ENCODE results near the gene GRIP1.

GRIP1 gene

DNA sequence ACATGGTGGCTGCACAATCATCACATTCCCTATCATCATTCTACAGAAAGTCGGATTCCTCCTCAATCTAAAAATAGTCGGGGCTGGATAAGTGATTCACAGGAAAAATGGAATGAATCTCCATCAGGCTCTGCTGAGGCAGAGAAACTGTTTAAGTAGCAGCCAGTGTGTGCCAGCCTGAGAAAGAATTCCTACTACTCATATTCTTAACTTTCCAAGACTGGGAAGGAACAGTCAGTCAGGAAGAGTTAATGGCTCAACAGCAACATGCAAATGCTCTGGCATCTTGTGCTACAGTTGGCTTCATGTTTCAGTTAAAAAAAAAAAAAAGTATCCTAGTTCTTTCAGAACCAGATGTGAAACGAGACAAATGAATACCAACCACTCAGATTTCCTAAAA, 187.0 kb downstream of the GRIP1 start:
- in situ Hi-C loops (cut with MboI; ENCODE audit: low sequenced_read_pairs) = no loop called here

GRCh38 chr12:66482351-66483203, 196.3 kb downstream of the GRIP1 start:
- in situ Hi-C loops (cut with MboI; ENCODE audit: low sequenced_read_pairs) = no loop called here

GRCh38 chr12:66467932-66468331, 210.9 kb downstream of the GRIP1 start:
- in situ Hi-C loops (cut with MboI; ENCODE audit: low sequenced_read_pairs) = no loop called here

DNA sequence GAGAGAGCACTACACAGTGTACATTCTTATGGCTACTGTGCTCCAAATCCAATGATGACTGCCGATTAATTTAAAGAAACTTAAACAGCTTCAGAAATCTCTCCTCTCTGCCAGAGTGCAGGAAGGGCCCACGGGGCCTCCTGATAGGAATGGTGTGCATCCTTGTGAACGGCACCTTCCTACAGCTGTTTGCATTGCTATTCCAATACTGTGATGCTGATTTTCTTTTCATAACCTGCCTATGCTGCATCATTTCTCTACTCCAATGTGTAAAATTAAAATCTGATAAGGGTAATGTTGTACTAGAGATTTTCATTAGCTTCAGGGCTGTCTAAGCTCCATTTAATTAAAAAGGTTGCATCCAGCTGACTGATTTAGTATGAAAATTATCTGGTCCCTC, 217.5 kb downstream of the GRIP1 start:
- in situ Hi-C loops (cut with MboI; ENCODE audit: low sequenced_read_pairs) = no loop called here

- in situ Hi-C loops (cut with MboI; ENCODE audit: low sequenced_read_pairs) = no loop called here
These were observed 218.9 kb downstream of the GRIP1 start for GRCh38 chr12:66459944-66460482.

- in situ Hi-C loops (cut with MboI; ENCODE audit: low sequenced_read_pairs) = no loop called here
These were observed 222.3 kb downstream of the GRIP1 start for GRCh38 chr12:66456612-66457011.

DNA sequence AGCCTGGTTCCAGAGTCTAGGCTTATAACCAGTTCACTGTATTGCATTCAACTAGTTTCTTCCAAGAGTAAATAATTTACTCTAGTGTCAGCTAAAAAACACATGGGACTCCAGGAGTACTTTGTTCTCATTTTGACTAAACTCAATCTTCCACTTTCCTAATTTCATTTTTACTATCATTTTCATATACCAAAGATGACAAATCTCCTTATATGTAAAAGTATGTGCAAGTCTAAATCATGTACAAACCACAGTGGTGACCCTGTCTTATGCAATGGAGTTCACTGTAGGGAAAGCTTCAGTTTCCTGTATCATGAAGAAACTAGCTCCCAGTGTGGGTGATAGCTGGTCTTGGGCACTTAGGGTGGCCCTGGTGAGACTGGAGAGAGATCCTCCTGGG, 225.0 kb downstream of the GRIP1 start:
- in situ Hi-C loops (cut with MboI; ENCODE audit: low sequenced_read_pairs) = no loop called here

DNA sequence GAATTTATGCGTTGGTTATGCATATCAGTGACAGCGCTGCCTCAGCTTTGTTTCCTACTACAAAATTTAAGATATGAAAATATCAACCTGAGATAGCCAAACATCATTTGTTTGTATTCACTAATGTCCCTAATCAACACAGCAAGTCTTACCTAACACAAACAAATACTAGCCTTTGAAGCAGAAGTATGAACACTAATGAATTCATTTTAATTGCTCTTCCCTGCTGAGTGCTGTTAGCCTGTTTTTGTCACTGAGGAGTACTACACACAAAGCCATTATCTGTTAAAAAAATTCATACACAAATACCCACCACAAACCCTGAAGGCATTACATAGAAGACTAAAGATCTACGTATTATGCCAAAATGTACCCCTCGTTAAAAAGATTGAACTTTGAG, 225.8 kb downstream of the GRIP1 start:
- in situ Hi-C loops (cut with MboI; ENCODE audit: low sequenced_read_pairs) = no loop called here

- in situ Hi-C loops (cut with MboI; ENCODE audit: low sequenced_read_pairs) = no loop called here
These were observed 229.3 kb downstream of the GRIP1 start for GRCh38 chr12:66449531-66449930.

DNA sequence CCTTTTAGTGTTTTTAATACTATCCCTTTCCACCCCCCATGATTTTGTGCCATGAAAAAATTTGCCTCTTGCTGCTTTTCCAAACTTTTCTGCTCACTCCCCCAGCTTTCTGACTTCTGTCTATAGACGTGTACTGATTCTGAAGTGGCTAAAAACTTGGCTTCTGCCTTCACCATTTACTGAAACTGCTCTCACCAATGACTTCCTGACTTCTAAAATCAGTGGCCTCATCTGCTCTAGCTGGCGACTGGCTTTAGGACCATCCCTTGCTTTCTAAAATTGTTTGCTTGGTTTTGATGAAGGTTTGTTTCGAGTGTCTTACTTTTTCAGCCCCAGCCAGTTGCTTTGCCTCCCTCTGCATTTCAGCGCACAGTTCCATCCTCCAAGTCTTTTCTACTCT, 231.2 kb downstream of the GRIP1 start:
- in situ Hi-C loops (cut with MboI; ENCODE audit: low sequenced_read_pairs) = no loop called here

- in situ Hi-C loops (cut with MboI; ENCODE audit: low sequenced_read_pairs) = no loop called here
These were observed 232.6 kb downstream of the GRIP1 start for GRCh38 chr12:66446276-66446675.

DNA sequence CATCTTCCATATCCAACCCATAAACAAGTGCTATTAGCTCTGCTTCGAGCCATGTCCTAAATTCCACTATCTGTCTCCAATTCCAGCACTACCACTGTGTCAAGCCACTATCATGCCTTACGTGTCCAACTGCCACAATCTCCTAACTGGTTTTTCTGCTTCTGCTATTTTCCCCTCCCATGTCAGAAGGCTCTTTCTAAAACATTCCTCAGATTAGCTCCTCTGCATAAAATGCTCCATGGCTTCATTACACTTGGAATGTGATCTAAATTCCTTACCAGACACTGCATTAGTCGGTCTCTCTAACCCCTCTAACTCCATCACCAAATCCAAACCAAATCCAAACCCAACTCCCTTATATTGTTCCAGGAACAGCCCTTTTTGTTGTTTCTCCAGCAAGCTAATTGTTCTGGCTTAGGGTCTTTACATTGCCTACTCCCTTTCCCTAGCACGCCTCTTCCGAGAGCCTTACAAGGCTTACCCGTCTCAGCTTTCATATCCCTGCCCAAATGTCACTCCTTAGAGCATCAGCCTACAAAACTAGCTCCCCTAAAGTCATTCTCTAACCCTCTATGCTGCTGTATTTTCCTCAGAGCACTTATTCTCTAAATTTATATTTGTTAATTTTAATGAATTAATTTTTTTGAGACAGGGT, 236.8 kb downstream of the GRIP1 start:
- in situ Hi-C loops (cut with MboI; ENCODE audit: low sequenced_read_pairs) = no loop called here

- in situ Hi-C loops (cut with MboI; ENCODE audit: low sequenced_read_pairs) = no loop called here
These were observed 240.3 kb downstream of the GRIP1 start for GRCh38 chr12:66438601-66439000.

DNA sequence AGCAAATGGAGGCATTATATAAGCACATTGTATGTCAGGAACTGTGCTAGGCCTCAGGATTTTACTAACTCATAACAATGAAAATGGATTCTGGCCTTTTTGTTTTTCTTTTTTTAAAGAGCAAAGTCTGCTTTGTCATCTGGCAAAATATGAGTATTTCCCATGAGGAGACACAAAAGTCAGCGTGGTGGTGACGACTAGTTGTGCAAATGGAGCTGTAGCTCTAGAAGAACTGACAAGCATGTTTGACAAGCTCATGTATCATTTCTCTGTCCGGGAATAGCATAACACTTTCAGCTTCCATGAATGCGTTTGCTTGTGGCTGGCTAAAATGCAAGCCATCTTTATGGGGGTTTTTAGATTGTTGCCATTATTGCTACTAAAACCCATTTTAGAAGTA, 248.8 kb downstream of the GRIP1 start:
- in situ Hi-C loops (cut with MboI; ENCODE audit: low sequenced_read_pairs) = no loop called here

- in situ Hi-C loops (cut with MboI; ENCODE audit: low sequenced_read_pairs) = no loop called here
These were observed 250.0 kb downstream of the GRIP1 start for GRCh38 chr12:66428870-66429269.

DNA sequence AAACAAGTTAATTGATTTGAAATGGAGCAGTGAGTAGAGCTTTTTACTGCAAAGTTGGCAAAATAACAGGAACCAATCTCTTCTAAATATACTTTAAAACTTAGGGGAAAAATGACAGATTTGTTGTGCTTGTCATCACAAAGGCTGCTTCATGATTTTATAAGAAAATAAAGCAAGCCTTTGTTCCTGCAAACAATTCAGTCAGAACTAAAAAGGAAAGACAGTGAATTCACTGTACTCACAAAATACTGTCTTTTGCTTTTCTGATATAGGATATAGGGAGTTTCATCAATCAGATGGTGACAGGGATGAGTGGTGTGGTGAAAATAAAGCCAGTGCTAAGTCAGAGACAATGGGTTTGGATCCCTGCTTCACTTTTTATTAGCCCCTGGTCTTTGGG, 250.6 kb downstream of the GRIP1 start:
- in situ Hi-C loops (cut with MboI; ENCODE audit: low sequenced_read_pairs) = no loop called here

DNA sequence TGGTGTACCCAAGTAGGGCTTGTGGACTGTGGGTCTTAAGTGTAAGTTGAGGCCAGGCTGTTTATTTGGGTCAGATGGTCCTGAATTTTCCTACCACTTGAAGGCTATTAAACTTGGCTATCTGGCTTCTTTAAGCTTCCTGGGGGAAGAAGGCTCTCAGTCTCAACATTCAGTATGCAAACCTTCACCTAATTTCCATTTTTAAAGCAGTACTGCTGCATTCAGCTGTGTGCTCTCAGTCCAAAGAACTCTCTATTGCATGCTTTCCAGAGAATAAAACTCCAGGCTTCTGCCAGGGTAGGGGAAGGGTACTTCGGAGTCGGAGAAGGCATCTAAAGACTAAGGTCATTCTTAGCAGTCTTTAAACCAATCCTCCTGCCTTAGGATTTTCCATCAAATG, 252.2 kb downstream of the GRIP1 start:
- in situ Hi-C loops (cut with MboI; ENCODE audit: low sequenced_read_pairs) = no loop called here

- in situ Hi-C loops (cut with MboI; ENCODE audit: low sequenced_read_pairs) = no loop called here
These were observed 255.6 kb downstream of the GRIP1 start for GRCh38 chr12:66423266-66423665.

DNA sequence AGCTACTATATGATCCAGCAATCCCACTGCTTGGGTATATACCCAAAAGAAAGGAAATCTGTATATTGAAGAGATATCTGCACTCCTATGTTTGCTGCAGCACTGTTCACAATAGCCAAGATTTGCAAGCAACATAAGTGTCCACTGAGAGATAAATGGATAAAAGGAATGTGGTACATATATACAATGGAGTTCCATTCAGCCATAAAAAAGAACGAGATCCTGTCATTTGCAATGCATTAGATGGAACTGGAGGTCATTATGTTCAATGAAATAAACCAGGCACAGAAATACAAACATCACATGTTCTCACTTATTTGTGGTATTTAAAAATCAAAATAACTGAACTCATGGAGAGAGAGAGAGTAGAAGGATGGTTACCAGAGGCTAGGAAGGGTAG, 260.0 kb downstream of the GRIP1 start:
- in situ Hi-C loops (cut with MboI; ENCODE audit: low sequenced_read_pairs) = no loop called here

DNA sequence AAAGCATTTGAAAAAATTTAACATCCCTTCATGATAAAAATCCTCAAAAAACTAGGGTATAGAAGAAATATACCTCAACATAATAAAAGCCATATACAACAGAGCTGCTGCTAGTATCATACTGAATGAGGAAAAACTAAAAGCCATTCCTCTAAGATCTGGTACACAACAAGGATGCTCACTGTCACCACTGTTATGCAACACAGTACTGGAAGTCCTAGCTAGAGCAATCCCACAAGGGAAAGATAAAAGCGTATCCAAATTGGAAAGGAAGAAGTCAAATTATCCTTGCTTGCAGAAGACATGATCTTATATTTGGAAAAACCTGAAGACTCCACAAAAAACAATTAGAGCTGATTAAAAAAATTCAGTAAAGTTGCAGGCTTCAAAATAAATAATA, 261.7 kb downstream of the GRIP1 start:
- in situ Hi-C loops (cut with MboI; ENCODE audit: low sequenced_read_pairs) = no loop called here

DNA sequence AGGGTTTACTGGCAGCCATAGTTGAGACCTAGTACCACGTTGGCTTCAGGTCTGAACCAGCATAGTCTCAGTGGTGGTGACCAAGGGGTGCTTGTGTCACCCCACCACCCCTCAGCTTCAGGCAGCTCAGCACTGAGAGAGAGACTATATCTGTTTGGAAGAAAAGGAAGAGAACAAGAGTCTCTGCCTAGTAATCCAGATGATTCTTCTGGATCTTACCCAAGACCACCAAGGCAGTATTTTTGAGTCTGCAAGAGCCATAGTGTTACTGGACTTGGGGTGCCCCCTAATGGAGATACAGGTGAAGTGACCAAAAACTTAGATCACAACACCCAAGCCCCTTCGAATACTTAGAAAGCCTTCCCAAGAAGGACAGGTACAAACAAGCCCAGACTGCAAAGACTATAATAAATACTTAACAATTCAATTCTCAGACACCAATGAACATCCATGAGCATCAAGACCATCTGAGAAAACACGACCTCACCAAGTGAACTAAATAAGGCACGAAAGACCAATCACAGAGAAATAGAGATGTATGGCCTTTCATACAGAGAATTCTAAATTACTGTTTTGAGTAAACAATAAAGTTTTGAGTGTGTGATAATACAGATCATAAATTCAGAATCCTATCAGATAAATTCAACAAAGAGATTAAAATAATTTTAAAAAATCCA, 269.5 kb downstream of the GRIP1 start:
- in situ Hi-C loops (cut with MboI; ENCODE audit: low sequenced_read_pairs) = no loop called here

- in situ Hi-C loops (cut with MboI; ENCODE audit: low sequenced_read_pairs) = no loop called here
These were observed 273.5 kb downstream of the GRIP1 start for GRCh38 chr12:66405395-66405794.
